Measurements from ENCODE around the gene SGMS1.

DNA sequence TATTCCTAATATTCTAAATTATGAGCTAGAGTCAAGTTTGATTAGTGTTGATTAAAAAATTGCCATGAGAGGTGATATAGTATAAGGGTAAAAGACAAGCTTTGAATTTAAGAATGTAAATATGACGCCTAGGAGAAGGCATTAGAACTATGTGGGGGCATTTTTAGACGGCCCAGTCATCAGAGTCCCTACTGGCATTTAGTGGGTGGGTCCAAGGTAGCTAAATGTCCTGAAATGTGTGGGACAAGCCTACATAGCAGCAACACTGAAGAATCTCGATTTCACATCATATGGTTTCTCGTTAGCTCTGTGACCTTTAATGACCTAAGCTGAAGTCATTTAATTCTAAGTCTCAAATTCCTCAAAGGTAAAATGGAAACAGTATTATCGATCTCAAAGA, 133.5 kb downstream of the SGMS1 start:
- no peak for TF ChIP-seq CTCF (IDR thresholded peaks at IDR 0.05)
- no peak for TF ChIP-seq POLR2A (IDR thresholded peaks at IDR 0.05)

Measured in heart left ventricle (tissue), 13 donors.